ENCODE measurements around the gene CLSTN2. TPM values are rescaled to one million over a fixed set of nuclear protein-coding genes. Genes with fewer than 3 reads are reported as not detected.

Gene CLSTN2
- total and polyA plus RNA-seq, 2 of the 4 experiments (the other 2 are of a cell fraction), result under 0.01 to 0.07 TPM

DNA sequence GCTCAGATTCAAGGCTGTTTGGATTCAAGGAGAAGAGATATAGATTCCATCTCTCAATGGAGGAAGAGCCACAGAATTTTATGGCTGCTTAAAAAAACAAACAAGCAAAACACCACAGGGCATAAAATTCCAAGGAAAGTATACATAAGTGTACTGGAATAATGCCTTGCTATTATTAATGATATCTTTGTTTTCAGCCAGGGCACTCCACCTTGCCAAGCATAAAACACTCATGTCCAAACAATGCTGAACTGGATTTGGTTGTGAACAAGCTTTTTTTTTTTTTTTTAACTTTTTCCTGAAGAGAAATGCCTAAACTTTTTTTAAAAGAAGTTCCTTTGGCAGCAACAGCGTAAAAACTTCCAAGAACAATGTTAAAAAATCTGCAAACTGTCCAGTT, 4.8 kb upstream of the CLSTN2 start:
- no peak overlapping the region for H2BK20ac ChIP-seq (ENCODE audit: low read depth, low read length)
- no peak overlapping the region for H3K9ac ChIP-seq (ENCODE audit: low read depth, low read length)
- ChIA-PET POLR2A (ENCODE audit: unreplicated experiment) (no interaction called here), CTCF (no interaction called here)
- no peaks in the 10 kb centered on the region for H3K9me3 ChIP-seq (ENCODE audit: control insufficient read depth, insufficient read depth, low read length)
- no peak overlapping the region for H3K56ac ChIP-seq (ENCODE audit: extremely low read depth, insufficient read depth, low read length)
- no peaks in the 10 kb centered on the region for H4K20me1 ChIP-seq (ENCODE audit: insufficient read depth, low read length)
- no peak overlapping the region for H4K5ac ChIP-seq (ENCODE audit: low read depth, low read length)
- H3K4me1 ChIP-seq (ENCODE audit: control insufficient read depth, insufficient read depth, low read length), result no peaks in the 10 kb centered on the region
- WGBS, 2 experiments (ENCODE audit: extremely low coverage in 2 of 2, insufficient read length in 1 of 2), result no CpG with 5 or more reads among the region's 1 CpG
- no peaks in the 10 kb centered on the region for H3K9me1 ChIP-seq (ENCODE audit: insufficient read depth, low read length)
- peaks cover 10% of the 10 kb centered on the region for H3K27me3 ChIP-seq (ENCODE audit: control insufficient read depth, insufficient read depth, low read length)
- no peak overlapping the region for H3K4me3 ChIP-seq (ENCODE audit: insufficient read depth, low read depth, low read length)
- DNase-seq, result no peak
- H2BK5ac ChIP-seq (ENCODE audit: low read depth, low read length, poor library complexity, severe bottlenecking), result no peak overlapping the region
- no peak overlapping the region for H3K23ac ChIP-seq (ENCODE audit: low read depth, low read length)
- no peak for TF ChIP-seq NFE2L2 (IDR thresholded peaks at IDR 0.05; ENCODE audit: low read depth, low read length)
- TF ChIP-seq BHLHE40 (IDR thresholded peaks at IDR 0.05; ENCODE audit: low read depth, low read length), result no peak
- TF ChIP-seq RCOR1 (IDR thresholded peaks at IDR 0.05; ENCODE audit: insufficient replicate concordance, low read length), result no peak
- no peak for TF ChIP-seq RFX5 (IDR thresholded peaks at IDR 0.05; ENCODE audit: low read depth, low read length)
- TF ChIP-seq FOS (IDR thresholded peaks at IDR 0.05; ENCODE audit: low read depth, low read length), result no peak
- TF ChIP-seq MAZ (IDR thresholded peaks at IDR 0.05; ENCODE audit: borderline replicate concordance, low read depth, low read length), result no peak
- TF ChIP-seq, protein P1, sequence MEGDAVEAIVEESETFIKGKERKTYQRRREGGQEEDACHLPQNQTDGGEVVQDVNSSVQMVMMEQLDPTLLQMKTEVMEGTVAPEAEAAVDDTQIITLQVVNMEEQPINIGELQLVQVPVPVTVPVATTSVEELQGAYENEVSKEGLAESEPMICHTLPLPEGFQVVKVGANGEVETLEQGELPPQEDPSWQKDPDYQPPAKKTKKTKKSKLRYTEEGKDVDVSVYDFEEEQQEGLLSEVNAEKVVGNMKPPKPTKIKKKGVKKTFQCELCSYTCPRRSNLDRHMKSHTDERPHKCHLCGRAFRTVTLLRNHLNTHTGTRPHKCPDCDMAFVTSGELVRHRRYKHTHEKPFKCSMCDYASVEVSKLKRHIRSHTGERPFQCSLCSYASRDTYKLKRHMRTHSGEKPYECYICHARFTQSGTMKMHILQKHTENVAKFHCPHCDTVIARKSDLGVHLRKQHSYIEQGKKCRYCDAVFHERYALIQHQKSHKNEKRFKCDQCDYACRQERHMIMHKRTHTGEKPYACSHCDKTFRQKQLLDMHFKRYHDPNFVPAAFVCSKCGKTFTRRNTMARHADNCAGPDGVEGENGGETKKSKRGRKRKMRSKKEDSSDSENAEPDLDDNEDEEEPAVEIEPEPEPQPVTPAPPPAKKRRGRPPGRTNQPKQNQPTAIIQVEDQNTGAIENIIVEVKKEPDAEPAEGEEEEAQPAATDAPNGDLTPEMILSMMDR (conservative IDR thresholded peaks at IDR 0.05; ENCODE audit: low read depth, low read length), result no peak
- no peak for TF ChIP-seq MXI1 (IDR thresholded peaks at IDR 0.05; ENCODE audit: borderline replicate concordance, low read depth, low read length)
- no peak for TF ChIP-seq POLR2A (IDR thresholded peaks at IDR 0.05; ENCODE audit: low read depth, low read length)
- TF ChIP-seq CEBPB (IDR thresholded peaks at IDR 0.05; ENCODE audit: low read depth, low read length), result no peak
- no peak for TF ChIP-seq CHD1 (IDR thresholded peaks at IDR 0.05; ENCODE audit: low read depth, low read length)
- no peak for TF ChIP-seq RAD21 (IDR thresholded peaks at IDR 0.05; ENCODE audit: low read length)
- TF ChIP-seq, protein P2, sequence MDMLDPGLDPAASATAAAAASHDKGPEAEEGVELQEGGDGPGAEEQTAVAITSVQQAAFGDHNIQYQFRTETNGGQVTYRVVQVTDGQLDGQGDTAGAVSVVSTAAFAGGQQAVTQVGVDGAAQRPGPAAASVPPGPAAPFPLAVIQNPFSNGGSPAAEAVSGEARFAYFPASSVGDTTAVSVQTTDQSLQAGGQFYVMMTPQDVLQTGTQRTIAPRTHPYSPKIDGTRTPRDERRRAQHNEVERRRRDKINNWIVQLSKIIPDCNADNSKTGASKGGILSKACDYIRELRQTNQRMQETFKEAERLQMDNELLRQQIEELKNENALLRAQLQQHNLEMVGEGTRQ (IDR thresholded peaks at IDR 0.05; ENCODE audit: low read depth, low read length), result no peak
- TF ChIP-seq SMC3 (IDR thresholded peaks at IDR 0.05; ENCODE audit: low read depth, low read length), result no peak
- TF ChIP-seq, protein P3, sequence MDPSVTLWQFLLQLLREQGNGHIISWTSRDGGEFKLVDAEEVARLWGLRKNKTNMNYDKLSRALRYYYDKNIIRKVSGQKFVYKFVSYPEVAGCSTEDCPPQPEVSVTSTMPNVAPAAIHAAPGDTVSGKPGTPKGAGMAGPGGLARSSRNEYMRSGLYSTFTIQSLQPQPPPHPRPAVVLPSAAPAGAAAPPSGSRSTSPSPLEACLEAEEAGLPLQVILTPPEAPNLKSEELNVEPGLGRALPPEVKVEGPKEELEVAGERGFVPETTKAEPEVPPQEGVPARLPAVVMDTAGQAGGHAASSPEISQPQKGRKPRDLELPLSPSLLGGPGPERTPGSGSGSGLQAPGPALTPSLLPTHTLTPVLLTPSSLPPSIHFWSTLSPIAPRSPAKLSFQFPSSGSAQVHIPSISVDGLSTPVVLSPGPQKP (IDR thresholded peaks at IDR 0.05; ENCODE audit: borderline replicate concordance, low read depth, low read length), result no peak
- H3K14ac ChIP-seq (replicated peaks; ENCODE audit: low read depth, low read length), result no peak overlapping the region
- in situ Hi-C loops (cut with MboI; ENCODE audit: low sequenced_read_pairs) (loop anchor here (25.0 kb wide), 1 partner anchor 932 kb away; no protein-coding TSS in a partner anchor), intact Hi-C loops (cut with micrococcal nuclease) (no loop called here), dilution Hi-C loops (cut with HindIII; ENCODE audit: low sequenced_read_pairs, unreplicated experiment) (no loop called here)
- no peak overlapping the region for H2BK15ac ChIP-seq (ENCODE audit: low read depth, low read length)
- H4K91ac ChIP-seq (ENCODE audit: insufficient read depth, low read depth, low read length), result no peak overlapping the region
- H4K8ac ChIP-seq (ENCODE audit: low read depth in 2 of 2, low read length in 2 of 2), result no peak overlapping the region
- ATAC-seq (ENCODE audit: low read depth), result no peak
- no peak overlapping the region for H2AK9ac ChIP-seq (replicated peaks; ENCODE audit: low read depth, low read length, poor library complexity)
- no TSS peak for BruUV-seq (replicated peaks)
- no peaks in the 10 kb centered on the region for H3K79me1 ChIP-seq (ENCODE audit: low read depth in 1 of 2, low read length in 2 of 2)
- H2AK5ac ChIP-seq (ENCODE audit: low read depth, low read length), result no peak overlapping the region
- no peak overlapping the region for H2BK120ac ChIP-seq (ENCODE audit: low read depth, low read length)
- H3K27ac ChIP-seq (ENCODE audit: insufficient read depth, low read length), result no peak overlapping the region
- H3K18ac ChIP-seq (ENCODE audit: low read depth, low read length), result no peak overlapping the region
- H3K4me2 ChIP-seq (ENCODE audit: low read depth, low read length), result no peak overlapping the region
- H3K4ac ChIP-seq (ENCODE audit: low read depth, low read length), result no peak overlapping the region
- no peak overlapping the region for H2AFZ ChIP-seq (replicated peaks; ENCODE audit: low read length, poor library complexity)
- no peaks in the 10 kb centered on the region for H3K36me3 ChIP-seq (ENCODE audit: control insufficient read depth, insufficient read depth, low read length)

Measured in IMR-90 (cell line).